ENCODE measurements around the gene TNRC6A.
"Not testable (repeated sequence)": the region's sequence is repeated elsewhere in the genome, so short reads cannot be mapped to it uniquely, and the experiment has no call there.

TNRC6A gene

DNA sequence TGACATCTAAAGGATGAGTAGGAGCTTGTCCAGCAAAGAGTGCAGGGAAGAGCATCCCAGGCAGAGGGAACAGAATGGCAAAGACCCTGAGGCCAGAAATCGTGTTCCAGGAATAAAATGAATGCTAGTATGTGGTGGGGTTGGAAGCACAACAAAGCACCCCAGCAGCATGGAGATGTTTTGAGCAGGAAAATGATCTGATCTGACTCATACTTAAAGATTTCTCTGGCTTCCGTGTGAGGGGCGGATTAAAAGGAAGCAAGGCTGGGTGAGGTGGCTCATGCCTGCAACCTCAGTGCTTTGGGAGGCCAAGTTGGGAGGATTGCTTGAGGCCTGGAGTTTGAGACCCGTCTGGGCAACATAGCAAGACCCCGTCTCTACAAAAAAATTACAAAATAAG lies 118.6 kb downstream of the TNRC6A start:
- no peak for DNase-seq

DNA sequence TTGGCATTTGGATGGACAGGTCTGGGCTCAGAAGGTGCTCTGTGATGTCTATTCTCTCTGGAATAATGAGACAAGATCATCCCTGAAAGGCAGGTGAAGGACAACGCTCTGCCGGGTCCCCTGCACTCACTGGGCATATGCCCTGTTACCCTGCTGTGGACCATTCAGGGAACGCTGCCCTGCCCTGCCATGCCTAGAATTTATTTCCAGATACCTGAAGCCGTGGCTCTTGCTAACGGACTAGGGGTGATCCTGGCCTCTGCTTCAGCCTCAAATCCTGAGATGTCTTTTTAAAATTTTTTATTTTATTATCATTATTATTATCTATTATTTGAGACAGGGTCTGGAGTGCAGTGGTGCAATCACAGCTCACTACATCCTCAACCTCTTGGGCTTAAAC lies 120.2 kb downstream of the TNRC6A start:
- DNase-seq, result no peak

DNA sequence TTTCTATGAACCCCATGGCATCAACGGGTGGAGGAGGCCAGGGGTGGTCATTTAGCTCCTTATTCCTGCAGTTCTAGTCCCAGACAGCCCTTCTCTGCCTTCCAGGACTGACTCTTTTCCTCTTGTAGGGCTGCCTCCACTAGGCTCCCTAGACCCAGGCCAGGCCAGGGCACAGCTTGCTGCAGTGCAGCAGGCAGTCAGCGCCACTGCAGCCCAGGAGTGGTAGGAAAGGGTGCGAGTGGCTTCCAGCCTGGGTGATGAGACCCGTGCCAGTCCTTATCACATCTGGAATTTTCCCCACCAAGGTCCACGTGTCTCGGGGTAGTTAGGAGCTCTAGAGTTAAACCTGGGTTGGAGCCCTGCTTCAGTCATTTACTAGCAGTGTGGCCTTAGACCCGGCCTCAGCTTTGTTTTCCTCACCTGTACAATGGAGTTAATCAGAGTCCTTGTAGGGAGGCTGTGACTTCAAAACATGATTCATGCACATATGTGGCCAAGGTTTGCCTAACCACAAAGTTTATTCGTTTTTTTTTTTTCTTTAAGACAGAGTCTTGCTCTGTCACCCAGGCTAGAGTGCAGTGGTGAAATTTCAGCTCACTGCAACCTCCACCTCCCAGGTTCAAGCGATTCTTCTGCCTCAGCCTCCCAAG lies 121.0 kb downstream of the TNRC6A start:
- DNase-seq, result no peak

DNA sequence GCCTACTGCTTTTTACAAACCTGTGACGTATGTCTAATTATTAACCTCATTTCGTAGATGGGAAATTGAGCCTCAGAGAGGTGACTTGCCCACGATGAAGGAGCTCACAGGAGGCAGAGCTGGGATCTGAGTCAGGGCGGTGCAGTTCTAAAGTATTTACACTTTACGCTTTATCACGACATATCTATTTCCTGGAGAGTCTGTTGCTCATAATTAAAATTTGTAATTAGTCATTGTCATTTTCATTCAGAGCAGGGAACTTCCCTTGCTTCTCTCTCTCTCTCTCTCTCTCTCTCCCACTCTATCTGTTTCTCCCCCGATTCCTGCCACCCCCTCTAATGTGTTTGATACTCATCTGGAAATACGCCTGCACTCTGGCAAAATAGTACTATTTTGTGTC lies 122.2 kb downstream of the TNRC6A start:
- no peak for DNase-seq

DNA sequence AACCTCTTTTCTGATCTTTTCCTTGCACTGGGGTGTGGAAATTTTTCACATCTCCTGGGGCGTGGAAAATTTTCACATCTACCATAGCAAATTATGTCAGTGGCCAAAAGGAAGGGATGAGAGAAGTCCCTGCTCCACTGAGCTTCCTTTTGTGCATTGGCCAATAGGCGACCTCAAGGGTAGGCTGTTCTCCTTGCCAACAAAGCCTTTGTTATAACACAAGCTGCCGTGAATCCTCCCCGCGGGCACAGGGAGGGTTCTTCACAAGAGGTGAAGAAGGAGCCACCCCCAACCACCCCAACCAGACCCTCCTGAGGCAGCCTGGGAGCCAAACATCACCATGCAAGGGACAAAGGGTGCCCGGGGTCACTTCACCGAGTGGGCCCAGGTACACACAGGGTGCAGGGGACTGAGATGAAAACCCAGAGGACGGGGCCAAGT lies 122.8 kb downstream of the TNRC6A start:
- DNase-seq, result no peak

DNA sequence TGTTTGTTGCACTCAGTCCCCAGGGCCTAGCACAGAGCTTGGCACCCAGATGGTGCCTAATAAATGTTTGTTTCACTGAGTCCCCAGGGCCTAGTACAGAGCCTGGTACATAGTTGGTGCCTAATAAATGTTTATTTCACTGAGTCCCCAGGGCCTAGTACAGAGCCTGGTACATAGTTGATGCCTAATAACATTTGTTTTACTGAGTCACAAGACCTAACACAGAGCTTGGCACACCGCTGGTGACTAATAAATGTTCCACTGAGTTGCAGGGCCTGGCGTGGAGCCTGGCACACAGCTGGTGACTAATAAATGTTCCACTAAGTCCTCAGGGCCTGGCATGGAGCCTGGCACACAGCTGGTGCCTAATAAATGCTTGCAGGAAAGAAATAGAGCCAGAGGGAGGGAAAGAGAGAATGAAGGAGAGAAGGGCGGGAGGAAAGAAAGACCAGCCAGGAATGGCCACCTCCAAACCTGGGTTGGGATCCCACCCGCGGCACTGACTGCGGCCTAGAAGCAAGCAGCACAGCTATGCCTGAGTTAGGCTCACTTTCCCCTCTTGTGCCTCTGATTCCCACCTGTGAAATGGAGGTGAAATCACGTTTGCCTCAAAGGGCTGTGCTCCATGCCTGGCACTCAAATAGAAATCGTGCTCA lies 123.8 kb downstream of the TNRC6A start:
- DNase-seq, result no peak

DNA sequence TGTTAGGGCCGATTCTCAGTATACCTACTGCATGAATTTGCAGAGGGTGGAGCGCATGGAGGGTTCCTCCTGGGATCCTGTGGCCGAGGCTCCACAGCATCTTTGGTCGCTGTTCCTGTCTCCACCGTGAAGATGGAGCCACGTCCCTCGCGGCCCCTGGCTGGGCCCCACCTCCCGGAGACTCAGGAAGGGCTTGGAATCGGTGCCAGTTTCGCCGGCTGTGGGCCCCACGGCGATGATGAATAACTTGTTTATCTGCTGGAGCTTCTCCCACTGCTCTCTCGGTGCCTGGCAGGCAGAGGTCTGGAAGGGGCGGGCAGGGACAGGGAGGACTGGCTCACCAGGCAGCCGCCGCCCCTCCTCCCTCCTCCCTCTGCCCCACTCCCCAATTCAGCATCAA lies 124.4 kb downstream of the TNRC6A start:
- no peak for DNase-seq

DNA sequence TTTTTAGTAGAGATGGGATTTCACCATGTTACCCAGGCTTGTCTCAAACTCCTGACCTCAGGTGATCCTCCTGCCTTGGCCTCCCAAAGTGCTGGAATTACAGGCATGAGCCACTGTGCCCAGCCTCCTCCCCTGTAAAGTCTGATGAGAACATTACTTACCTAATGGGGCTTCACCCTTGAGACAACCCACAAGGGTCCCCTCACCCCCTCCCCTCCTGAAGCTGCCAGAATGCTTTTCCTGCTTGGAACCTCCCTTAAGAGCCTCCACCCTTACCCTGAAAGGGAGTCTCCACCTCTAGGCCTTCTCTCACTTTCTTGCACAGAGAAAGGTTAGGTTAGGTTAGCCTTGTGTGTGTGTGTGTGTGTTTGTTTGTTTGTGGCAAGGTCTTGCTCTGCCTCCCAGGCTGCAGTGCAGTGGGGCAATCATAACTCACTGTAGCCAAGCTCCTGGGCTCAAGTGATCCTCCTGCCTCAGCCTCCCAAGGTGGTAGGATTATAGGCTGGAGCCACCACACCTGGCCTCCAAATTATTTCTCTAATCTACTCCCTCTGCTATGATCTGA lies 125.2 kb downstream of the TNRC6A start:
- no peak for DNase-seq

DNA sequence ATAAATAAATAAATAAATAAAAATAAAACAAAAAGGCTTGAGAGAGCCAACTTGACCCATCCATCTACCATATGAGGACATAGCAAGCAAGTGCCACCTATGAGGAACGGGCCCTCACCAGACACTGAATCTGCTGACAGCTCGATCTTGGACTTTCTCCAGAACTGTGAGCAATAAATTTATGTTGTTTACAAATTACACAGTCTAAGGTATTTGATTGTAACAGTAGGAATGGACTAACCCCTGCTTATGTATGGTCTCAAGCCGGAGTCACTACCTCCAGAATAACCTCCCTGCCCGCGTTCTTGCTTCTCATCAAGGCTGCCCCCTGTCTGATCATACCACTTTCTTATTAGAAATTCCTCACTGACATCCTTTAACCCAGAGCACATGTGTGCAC lies 126.2 kb downstream of the TNRC6A start:
- no peak for DNase-seq

DNA sequence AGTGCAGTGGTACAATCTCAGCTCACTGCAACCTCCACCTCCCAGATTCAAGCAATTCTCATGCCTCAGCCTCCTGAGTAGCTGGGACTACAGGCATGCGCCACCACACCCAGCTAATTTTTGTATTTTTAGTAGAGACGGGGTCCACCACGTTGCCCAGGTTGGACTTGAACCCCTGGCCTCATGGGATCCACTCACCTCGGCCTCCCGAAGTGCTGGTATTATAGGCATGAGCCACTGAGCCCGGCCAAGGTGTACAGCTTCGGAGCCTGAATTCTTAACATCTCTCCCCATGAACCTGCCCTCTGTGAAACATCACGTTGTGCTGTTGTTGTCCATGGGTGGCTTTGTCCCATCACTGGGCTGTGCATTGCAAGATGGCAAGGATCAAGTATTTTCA lies 127.4 kb downstream of the TNRC6A start:
- DNase-seq, result not testable (repeated sequence)

DNA sequence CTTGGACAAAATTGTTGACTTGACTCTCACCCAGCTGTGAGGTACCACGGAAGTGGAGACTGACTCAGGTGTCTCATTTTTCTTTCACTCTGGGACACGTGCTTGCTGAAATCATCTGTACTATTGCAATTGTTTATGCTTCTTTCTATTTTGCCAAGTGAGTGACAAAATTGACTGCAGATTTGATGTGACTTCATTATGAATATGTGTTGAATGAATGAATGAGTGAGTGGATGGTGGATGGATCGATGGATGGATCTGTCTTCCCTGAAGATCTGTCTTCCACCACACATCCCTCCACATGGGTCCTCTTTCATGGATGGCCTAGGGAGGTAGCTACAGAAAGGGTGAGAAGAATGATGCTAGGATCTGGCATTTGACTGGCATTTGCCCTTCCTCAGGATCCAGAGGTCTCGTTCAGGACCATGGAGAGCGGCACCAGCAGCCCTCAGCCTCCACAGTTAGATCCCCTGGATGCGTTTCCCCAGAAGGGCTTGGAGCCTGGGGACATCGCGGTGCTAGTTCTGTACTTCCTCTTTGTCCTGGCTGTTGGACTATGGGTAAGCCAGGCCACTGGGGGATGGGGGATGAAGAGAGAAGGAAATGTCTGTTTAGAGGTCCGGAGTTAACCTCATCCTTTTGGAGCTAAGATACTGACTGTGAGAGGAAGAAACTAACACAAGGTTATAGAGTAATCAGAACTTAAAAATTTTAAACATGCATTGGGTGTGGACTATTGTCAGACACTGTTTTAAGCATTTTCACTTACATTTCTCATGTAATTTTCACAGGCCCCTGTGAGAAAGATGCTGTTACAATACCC lies 129.0 kb downstream of the TNRC6A start:
- DNase-seq, result no peak

DNA sequence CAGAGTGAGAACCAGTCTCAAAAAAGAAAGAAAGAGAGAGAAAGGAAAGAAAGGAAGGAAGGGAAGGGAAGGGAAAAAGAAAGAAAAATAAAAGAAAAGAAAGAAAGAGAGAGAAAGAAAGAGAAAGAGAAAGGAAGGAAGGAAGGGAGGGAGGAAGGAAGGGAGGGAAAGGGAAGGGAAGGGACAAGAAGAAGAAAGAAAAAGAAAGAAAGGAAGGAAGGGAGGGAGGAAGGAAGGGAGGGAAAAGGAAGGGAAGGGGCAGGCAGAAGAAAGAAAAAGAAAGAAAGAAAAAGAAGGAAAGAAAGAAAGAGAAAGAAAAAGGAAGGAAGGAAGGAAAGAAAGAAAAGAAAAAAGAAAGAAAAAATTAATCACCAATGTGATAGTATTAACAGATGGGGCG lies 132.0 kb downstream of the TNRC6A start:
- DNase-seq, result no peak

DNA sequence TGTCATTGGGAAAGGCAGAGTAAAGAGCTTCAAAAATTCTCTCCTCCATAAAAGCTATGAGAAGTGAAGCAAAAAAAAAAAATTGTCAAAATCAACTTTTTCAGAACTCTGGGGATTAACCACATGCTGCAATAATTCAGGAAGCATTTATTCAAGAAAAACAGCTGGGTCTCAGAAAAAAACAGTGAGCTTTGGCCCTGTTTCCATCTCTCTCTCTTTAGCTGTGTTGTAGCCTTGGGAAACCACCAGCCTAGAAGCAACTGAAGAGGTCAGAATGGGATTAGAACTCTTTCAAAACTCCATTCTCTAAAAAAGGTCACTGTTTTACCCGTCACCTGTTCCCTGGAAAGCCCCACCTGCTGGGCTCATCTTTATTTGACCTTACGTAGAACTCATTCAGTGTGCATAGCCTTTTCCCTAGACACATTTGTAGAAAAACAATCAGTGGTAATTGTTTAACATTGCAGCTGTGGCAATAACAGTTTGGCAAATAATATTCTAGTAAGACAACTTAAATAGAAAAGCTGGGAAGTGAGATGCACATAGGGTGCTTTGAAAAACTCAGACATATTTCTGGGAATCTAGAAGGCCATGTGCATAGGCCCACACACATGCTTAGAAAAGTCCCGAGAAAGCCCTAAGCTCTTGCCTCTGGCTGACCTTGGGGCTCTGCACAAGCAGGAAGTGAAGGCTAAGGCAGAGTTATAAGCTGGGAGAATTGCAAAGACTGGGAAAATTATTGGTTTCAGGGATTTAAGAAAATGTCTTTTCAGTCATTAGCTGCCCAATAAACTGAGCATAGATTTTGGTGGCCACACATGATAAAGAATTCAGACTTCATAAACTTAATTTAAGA lies 134.4 kb downstream of the TNRC6A start:
- no peak for DNase-seq

DNA sequence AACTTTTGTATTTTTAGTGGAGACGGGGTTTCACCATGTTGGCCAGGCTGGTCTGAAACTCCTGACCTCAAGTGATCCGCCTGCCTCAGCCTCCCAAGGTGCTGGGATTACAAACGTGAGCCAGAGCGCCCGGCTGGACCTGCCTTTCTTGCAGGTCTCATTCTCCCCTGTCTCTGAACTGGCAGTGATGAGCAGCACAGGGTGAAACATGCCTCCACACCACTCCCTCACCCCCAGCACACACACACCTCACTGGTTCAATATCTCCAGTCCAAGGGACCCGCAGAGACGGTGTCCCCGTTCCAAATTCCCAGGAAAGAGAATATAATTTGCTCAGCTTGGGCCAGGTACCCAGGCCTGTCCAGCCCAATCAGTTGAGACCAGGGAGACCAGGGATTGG lies 139.6 kb downstream of the TNRC6A start:
- no peak for DNase-seq

DNA sequence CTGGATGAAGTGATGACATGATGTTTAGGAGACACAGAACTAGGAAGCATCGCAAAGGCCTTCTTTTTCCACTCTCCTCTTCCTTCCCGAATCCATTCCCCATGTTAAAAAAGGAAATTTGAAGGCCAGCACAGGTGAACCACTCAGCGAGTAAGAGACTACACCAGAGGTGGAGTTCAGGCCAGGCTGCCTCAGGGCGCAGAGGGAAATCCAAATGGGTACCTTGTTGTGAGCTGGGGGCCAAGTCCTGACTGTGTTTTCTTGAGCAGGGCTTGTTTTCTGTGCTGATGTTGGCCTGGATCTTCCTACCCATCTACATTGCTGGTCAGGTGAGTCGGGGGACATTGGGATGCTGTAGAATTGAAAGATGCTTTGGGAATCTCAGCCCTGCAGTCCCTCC lies 142.4 kb downstream of the TNRC6A start:
- DNase-seq, result no peak

DNA sequence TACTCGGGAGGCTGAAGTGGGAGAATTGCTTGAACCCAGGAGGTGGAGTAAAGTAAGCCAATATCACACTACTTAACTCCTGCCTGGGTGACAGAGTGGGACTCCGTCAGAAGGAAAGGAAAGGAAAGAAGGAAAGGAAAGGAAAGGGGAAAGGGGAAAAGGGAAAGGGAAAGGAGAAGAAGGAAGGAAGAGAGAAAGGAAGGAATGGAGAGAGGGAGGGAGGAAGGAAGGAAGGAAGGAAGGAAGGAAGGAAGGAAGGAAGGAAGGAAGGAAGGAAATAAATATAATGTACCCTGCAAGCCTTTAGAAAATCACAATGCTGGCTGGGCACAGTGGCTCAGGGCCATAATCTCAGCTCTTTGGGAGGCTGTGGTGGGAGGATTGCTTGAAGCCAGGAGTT lies 143.6 kb downstream of the TNRC6A start:
- no peak for DNase-seq

DNA sequence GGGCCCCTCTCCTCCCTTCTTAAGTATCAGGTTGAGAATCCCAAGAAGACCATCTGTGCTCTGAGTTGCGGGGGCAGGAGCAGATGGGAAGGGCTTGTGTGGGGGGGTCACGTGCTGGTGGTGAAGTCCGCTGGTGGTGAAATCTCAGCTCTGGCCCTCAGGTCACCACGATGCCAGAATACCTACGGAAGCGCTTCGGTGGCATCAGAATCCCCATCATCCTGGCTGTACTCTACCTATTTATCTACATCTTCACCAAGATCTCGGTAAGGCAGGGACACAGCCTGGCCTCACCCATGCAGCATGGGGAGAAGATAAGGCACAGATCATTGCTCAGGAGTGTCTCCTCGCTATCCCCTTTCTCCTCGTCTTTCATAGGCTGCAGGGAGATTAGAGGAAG lies 146.0 kb downstream of the TNRC6A start:
- no peak for DNase-seq

All from NCI-H748 treated with DMSO at 0.1 percent for 48 hours (cell line).